Fibroblast of skin of left quadriceps (primary cell): Measurements from ENCODE around the gene NR3C2.
"Not testable (repeated sequence)": the region's sequence is repeated elsewhere in the genome, so short reads cannot be mapped to it uniquely, and the experiment has no call there.

Experiments used
- DNase-seq, 2 experiments: peaks; one replicate each; pipeline ENCODE4 v3.0.0-alpha.2; 2013; ENCODE audit warnings: low read depth in 2 of 2

NR3C2 gene

DNA sequence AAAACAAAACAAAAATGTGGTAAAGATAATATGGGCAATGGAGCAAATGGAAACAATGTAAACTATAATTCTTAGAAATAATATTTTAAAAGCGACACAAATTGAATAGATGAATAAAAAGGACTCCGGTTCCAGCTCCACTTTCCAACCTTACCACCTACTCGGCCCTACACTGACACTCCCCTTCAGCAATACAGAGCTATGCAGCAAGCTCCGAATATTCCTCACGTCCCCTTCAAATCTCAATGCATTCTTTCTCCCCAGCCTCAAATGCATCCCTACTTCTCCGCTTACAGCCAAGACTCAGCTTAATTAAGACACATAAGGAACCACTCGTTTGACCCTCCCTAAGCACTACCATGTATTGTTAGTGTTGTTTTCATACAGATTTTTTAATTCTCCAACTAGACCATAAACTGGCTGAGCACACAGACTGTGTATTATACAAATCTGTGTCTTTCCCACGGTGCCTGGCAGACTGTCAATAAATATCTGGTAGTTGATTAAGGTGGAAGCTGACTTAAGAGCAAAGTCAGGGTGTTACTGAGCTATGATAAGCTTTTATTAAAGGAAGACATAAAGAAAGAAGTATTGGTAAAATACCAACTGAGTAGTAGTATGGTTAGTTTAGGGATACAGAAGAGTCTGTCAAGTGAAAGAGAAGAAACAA is 219.1 kb downstream of the NR3C2 start:
- DNase-seq, result no peak

DNA sequence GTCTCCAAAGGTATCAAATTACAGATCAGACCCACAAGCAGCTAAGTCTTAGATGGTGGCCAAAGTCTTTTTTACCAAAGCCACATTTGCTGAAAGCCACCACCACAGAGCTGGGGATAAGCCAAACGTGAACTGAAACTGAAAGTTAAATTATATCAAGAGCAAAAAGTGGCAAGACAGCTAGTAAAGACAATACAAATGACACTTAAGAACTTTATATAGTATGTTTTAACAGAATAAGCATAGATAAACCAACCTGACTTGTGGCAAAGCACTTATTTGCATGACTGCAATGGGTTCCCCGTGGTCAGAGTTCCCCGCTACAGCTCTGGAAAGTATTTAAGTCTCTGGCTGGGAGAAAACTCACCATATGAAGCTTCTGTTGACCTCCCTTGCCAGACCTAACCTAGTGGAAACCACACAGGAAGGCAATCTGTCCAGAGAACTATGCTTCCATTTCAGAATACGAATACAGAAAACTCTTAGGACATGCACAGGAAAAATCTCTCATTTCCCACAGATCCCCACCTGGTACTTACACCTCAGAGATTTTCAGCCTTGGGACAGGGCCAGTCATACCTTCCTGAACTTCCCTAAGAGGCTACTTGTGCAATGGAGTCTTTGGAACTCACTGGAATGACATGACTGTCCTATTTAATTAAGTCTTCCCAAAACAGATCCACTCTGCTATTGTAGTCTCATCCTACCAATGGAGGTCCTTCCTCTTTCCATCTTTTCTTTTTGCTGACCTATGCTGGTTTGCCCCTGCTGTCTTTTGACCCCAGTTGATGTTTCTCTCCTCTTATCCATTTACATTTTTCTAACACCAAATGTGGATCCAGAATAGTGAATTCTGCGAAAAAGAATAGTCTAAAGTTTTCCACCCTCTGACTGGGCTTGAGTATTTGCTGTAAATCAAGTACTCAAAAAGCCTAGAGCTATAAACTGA is 225.1 kb downstream of the NR3C2 start:
- no peak for DNase-seq

GRCh38 chr4:148216321-148216720 is 225.9 kb downstream of the NR3C2 start:
- no peak for DNase-seq

GRCh38 chr4:148215202-148215601 is 227.0 kb downstream of the NR3C2 start:
- DNase-seq, result no peak

- no peak for DNase-seq
Observed at GRCh38 chr4:148214529-148215166, 227.6 kb downstream of the NR3C2 start.

DNA sequence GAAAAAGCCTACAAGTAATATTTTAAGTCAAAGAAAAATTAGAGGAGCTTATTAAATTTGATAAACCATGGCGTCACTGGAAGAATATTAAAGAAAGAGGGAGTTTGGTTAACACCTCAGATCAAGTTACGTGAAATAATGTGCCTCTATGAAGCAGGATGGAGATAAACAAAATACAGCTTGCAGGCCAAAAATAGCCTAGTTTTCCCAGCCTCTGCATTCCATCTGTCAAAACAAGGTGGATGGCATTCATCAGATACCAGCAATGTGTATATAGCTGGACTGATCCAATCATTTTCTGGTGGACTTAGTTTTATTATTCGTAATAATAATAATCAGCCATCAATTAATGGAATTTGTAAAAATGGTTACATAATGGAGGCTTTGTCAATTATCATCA is 230.7 kb downstream of the NR3C2 start:
- DNase-seq, result no peak

DNA sequence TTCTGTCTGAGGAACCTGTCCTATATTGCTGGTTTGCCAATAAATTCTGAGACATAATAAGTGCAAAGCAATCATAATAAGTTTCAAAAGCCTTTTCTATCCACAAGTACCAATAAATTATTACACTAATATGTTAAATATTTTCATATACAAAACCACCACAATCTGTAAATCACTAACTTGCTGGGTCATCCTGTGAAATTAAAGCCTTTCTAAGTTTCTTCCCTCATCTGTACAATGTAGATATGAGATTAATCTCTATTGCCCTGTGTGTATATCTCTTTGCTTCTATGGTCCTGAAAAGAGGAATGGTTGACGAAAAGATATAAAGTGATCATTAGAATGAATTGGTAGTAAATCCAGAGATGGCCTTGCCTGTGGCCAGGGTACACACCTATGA is 231.6 kb downstream of the NR3C2 start:
- DNase-seq, result no peak

GRCh38 chr4:148207068-148207467 is 235.1 kb downstream of the NR3C2 start:
- no peak for DNase-seq

GRCh38 chr4:148205476-148205875 is 236.7 kb downstream of the NR3C2 start:
- no peak for DNase-seq

DNA sequence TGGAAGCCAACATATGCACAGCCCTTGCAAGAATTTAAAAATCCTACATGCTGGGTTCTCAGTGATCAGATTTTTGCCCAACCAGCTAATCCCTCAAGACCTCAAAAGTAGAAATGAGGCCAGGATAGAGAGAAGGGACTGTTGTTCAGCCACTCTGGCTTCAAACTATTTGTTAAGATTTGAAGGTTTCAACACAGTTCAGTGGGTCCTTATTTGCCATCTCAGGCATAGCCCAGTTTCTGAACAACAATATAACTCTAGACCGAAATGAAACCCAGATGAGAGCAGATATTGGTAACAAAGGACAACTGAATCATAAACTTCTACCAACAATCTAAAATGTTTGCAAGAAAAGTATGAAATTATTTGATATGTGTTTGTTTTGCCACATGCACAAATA is 237.3 kb downstream of the NR3C2 start:
- DNase-seq, result no peak

DNA sequence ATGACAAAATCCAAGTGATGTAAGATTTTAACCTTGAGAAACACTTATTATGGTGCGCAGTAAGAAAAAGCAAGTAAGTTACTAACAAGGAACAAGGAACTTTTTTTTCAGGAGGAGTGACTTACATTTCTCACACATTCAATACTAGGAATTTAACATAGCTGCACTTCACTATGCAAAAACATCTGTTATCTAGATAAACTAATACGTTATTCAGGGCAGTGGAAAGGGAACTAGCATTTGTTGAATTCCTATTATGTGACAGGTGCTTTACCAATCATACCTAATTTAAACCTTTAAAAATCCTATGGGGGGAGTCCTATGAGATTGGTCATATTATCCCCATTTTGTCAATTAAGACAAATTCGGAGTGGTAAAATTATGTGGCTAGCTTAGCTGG is 238.0 kb downstream of the NR3C2 start:
- no peak for DNase-seq

DNA sequence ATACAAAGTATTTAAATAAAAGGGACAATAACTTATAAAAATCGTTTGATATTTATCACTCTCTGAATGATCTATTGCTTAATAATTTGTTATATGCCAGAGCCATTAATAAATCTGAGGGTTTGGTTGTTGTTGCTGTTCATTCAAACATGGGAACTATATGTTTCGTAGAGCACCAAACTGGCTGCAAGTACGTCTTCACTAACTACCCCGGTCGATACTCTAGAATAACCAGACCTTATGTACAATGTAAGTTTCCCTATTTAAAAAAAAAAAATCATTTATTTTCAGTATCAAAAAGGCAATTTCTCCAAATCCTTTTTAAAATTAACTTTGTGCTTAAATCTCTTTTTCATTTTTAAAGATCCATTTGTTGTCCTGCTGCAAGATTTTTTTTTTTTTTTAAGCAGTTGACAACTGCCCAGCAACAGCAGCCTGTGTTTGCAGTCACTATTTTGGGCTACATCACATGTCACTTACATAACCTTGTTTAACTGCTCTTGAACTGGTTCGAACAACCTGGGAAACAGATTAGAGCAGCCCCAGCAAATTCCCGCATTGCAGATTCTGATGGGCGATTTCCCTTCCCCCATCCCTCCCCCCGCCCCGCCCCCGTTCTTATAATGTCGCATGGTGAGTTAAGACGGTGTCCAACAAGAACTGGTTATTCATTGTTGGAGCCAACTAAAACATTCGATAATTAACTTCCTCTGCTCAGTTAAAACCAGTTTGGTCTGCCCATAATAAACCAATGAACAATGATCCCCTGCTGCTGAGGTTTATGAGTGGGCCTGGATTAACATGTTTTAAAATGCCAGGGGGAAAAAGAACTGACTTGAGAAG is 238.9 kb downstream of the NR3C2 start:
- no peak for DNase-seq

DNA sequence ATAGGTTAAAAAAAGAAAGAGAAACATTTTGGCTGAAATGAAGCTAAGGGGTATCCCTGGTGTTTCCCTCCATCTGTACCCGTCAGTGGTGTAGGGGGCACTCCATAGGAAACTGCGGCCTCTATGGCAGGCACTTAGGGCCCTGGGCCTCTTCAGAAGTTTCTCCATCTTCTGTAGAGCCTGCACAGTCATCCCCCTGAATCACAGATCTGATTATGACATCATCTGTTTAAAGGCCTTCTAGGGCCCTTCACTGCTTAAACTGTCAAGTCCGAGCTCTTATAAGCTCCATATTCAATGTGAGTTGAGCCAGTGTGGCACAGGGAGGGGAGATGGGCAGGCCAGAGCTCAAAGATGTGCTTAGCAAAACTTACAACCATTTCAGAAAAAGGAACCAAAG is 241.3 kb downstream of the NR3C2 start:
- DNase-seq, result no peak

DNA sequence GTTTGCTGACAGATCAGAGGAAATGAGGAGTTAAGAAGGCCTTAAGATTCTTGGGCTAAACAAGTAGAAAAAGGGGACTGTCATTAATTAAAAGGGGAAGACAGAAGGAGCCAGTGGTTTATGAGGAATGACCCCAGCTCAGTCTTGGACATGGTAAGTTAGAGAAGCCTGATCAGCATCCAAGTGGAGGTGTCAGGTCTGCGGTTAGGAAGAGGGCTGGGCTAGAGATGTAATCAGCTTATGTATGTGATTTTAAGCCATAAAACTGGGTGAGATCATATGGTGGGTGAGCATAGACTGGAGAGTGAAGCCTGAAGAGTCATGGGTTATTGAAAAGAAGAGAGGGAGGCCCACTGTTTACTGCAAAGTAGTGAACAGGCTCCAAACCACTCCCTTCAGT is 246.1 kb downstream of the NR3C2 start:
- DNase-seq, result peak in 1 of 2 experiments; percentile 3

DNA sequence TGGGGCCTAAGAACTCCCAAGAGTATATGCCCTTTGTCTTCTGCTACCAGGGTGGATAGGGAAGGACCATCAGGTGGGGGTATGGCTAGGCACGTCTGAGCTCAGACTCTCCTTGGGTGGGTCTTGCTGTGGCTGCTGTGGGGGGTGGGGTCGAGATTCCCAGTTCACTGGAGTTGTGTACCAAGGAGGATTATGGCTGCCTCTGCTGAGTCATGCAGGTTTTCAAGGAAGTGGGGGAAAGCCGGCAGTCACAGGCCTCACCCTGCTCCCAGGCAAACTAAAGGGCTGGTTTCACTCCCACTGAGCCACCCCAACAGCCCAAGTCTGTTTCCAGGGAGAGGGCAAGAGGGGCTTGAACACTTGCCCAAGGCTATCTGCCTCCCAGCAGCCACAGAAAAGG is 249.7 kb downstream of the NR3C2 start:
- DNase-seq, result no peak

- not testable (repeated sequence) for DNase-seq
Observed at GRCh38 chr4:148187454-148188222, 254.6 kb downstream of the NR3C2 start.

- DNase-seq, result no peak
Observed at GRCh38 chr4:148184922-148185321, 257.3 kb downstream of the NR3C2 start.

GRCh38 chr4:148182230-148182911 is 259.8 kb downstream of the NR3C2 start:
- DNase-seq, result no peak

DNA sequence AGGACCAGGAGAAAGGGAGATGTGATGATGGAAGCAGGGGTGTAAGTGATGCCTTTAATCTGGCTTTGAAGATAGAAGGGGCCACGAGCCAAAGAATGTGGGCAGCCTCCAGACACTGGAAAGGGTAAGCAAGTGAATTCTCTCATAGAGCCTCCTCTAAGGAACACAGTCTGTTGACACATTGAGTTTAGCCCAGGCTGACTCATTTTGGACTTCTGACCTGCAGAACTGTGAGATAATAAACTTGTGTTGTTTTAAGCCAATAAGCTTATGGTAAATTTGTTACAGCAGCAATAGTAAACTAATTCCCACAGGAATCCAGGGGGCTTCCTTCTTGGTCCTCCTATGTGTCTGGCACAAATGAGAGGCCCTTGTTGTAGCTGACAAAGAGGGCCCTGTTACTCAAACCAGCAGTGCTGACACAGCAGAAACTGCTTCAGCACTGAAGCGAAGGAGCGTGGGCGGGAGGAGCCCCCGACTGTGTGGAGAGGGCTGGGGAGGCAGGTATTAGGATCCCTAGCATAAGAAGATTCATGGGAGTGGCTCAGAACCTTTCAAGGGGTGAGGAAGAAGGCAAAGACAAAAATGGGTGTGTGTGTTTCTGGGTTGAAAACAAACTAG is 268.7 kb downstream of the NR3C2 start:
- no peak for DNase-seq

DNA sequence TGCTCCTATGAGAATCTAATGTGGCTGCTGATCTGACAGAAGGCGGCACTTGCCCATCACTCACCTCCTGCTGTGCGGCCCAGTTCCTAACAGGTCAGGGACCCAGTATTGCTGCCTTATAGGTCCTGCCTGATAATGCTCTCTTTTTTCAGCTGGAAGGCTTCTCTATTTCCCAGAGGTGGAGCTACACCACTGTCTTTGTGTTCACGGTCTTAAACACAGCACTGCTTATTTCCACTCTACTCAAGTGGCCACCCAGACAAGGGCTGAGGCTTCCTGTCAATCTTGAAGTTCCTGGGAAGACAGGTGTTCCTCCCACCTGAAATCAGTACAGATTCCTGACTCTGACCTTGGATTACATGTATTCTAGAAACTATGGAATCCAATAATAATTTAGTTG is 270.6 kb downstream of the NR3C2 start:
- no peak for DNase-seq
